ENCODE results near the gene NKAIN2.

GRCh38 chr6:124459268-124459667 lies 655.6 kb downstream of the NKAIN2 start:
- no peak for TF ChIP-seq CTCF (optimal IDR thresholded peaks at IDR 0.05 in 1 of 3, IDR thresholded peaks at IDR 0.05 in 1 of 3, conservative IDR thresholded peaks at IDR 0.05 in 1 of 3; ENCODE audit: extremely low read depth in 1 of 3, insufficient read depth in 2 of 3, low read length in 3 of 3)
- TF ChIP-seq EZH2 (IDR thresholded peaks at IDR 0.05; ENCODE audit: low read length) = no peak
